Motor neuron (in vitro differentiated cells): ENCODE results near the gene CCDC91. TPM values are rescaled to one million over a fixed set of nuclear protein-coding genes. Genes with fewer than 3 reads are reported as not detected.
"Not testable (repeated sequence)": the region's sequence is repeated elsewhere in the genome, so short reads cannot be mapped to it uniquely, and the experiment has no call there.

Experiments used
- ATAC-seq, 8 experiments: fragments of 200-7000 bp; cut with Tn5 transposase; replicated peaks in 6 of 8; 2 replicates each; pipeline ENCODE4 v1.8.0; 2021; ENCODE audit warnings: mild to moderate bottlenecking in 8 of 8, moderate library complexity in 8 of 8
- H3K27ac ChIP-seq, 2 donors: fragments of 250-450 bp; sonication (Bioruptor Pico); 2 replicates each; pipeline ENCODE4 v1.9.0; 2021; ENCODE audit warnings: antibody characterized with exemption in 2 of 2, mild to moderate bottlenecking in 2 of 2, moderate library complexity in 1 of 2
- H3K4me1 ChIP-seq, 2 donors: fragments of 250-450 bp; sonication (Bioruptor Pico); replicated peaks in 1 of 2; 2 replicates each; pipeline ENCODE4 v1.6.1; 2021; ENCODE audit warnings: antibody characterized with exemption in 2 of 2, mild to moderate bottlenecking in 2 of 2, moderate library complexity in 1 of 2
- H3K4me3 ChIP-seq, 5 donors: fragments of 250-450 bp; sonication (Bioruptor Pico); 2 replicates each; pipeline ENCODE4 v1.9.0; 2021; ENCODE audit warnings: antibody characterized with exemption in 5 of 5, mild to moderate bottlenecking in 5 of 5, moderate library complexity in 4 of 5
- WGBS, 10 experiments: fragments of 450-650 bp; shearing (Covaris generic); methylation state at CpG; one replicate each; pipeline ENCODE4 v1.0.0; 2022; 5-methylcytosine and 5-hydroxymethylcytosine counted together
- in situ Hi-C, 9 experiments: fragments of 400-800 bp; cut with MboI; loops; one replicate each; pipeline ENCODE4 v1.15.0; 2021; ENCODE audit warnings: low sequenced_read_pairs in 9 of 9, low pct_unique_long_range_greater_than_20kb in 2 of 9; ENCODE audit not compliant: unreplicated experiment in 9 of 9
- total RNA-seq, 8 experiments: library from RNA; unstranded; fragments of 300-600 nt; gene quantifications; 2 replicates each; pipeline versions ENCODE4 v1.2.3 to v1.2.4, GENCODE V29; 2022

CCDC91 gene
- total RNA-seq, 8 experiments from 2014 or later: 21.6 to 42.3 (median 30.2) TPM

GRCh38 chr12:28440081-28440608 lies 249.9 kb downstream of the CCDC91 start:
- WGBS, 10 experiments: 77 to 100% (median 91%) methylated on average over 1 to 3 of the region's 3 CpGs
- in situ Hi-C loops: no loop called here
- ATAC-seq: no peak
- Histone ChIP-seq H3K27ac (no peak overlapping the region), H3K4me1 (no peaks in the 10 kb centered on the region), H3K4me3 (no peak overlapping the region)

- no peak overlapping the region for H3K4me3 ChIP-seq
- in situ Hi-C loops: no loop called here
- no peak for ATAC-seq
- H3K4me1 ChIP-seq: no peaks in the 10 kb centered on the region
- H3K27ac ChIP-seq: no peak overlapping the region
- 66 to 100% (median 86%) methylated on average over 1 to 4 of the region's 4 CpGs for WGBS, 10 experiments
Measured at GRCh38 chr12:28442101-28442500, 251.8 kb downstream of the CCDC91 start.

- no peak for ATAC-seq
- Histone ChIP-seq H3K27ac (no peak overlapping the region), H3K4me3 (no peak overlapping the region), H3K4me1 (no peaks in the 10 kb centered on the region)
- in situ Hi-C loops: no loop called here
Measured at GRCh38 chr12:28443337-28443736, 253.1 kb downstream of the CCDC91 start.

- Histone ChIP-seq H3K27ac (no peak overlapping the region), H3K4me3 (no peak overlapping the region), H3K4me1 (no peaks in the 10 kb centered on the region)
- in situ Hi-C loops: no loop called here
- no peak for ATAC-seq
Measured at GRCh38 chr12:28446031-28446430, 255.8 kb downstream of the CCDC91 start.

GRCh38 chr12:28453686-28454085 lies 263.4 kb downstream of the CCDC91 start:
- no peak for ATAC-seq
- Histone ChIP-seq H3K27ac (no peak overlapping the region), H3K4me3 (no peak overlapping the region), H3K4me1 (peaks cover 0 to 6% of the 10 kb centered on the region in 2 donors)
- in situ Hi-C loops: no loop called here
- 74 to 100% (median 83%) methylated on average over 1 to 4 of the region's 4 CpGs; no CpG with 5 or more reads in 1 of the 10 experiments for WGBS, 10 experiments

GRCh38 chr12:28456934-28457710 lies 266.9 kb downstream of the CCDC91 start:
- Histone ChIP-seq H3K4me3 (no peak overlapping the region), H3K27ac (no peak overlapping the region), H3K4me1 (peaks cover 9 to 21% of the 10 kb centered on the region in 2 donors)
- in situ Hi-C loops: no loop called here
- WGBS, 10 experiments: 46 to 100% (median 66%) methylated on average over 2 to 5 of the region's 5 CpGs
- no peak for ATAC-seq

- Histone ChIP-seq H3K4me3 (no peak overlapping the region), H3K4me1 (peaks cover 9 to 21% of the 10 kb centered on the region in 2 donors), H3K27ac (no peak overlapping the region)
- in situ Hi-C loops: no loop called here
- WGBS, 10 experiments: 22 to 74% (median 35%) methylated on average over 2 to 3 of the region's 3 CpGs
- no peak for ATAC-seq
Measured at GRCh38 chr12:28457785-28458184, 267.5 kb downstream of the CCDC91 start.

GRCh38 chr12:28459481-28459880 lies 269.2 kb downstream of the CCDC91 start:
- H3K4me3 ChIP-seq: no peak overlapping the region
- peaks cover 9 to 21% of the 10 kb centered on the region in 2 donors for H3K4me1 ChIP-seq
- no peak overlapping the region for H3K27ac ChIP-seq
- WGBS, 10 experiments: 45 to 100% (median 72%) methylated on average over 1 to 3 of the region's 3 CpGs; no CpG with 5 or more reads in 1 of the 10 experiments
- no peak for ATAC-seq
- in situ Hi-C loops: no loop called here

- WGBS, 10 experiments: 0 to 89% (median 23%) methylated on average over 1 to 2 of the region's 2 CpGs
- Histone ChIP-seq H3K4me3 (no peak overlapping the region), H3K4me1 (peaks cover 9 to 21% of the 10 kb centered on the region in 2 donors), H3K27ac (no peak overlapping the region)
- in situ Hi-C loops: no loop called here
- ATAC-seq: peak in 3 of 8 experiments; percentile 21 to 30 (median 22)
Measured at GRCh38 chr12:28460420-28461130, 270.3 kb downstream of the CCDC91 start.

- ATAC-seq: no peak
- H3K4me3 ChIP-seq: no peak overlapping the region
- in situ Hi-C loops: no loop called here
- H3K27ac ChIP-seq: no peak overlapping the region
- H3K4me1 ChIP-seq: peaks cover 9 to 15% of the 10 kb centered on the region in 2 donors
Measured at GRCh38 chr12:28463396-28463795, 273.1 kb downstream of the CCDC91 start.

GRCh38 chr12:28471762-28472161 lies 281.5 kb downstream of the CCDC91 start:
- in situ Hi-C loops, H3K27ac ChIP-seq, H3K4me1 ChIP-seq, ATAC-seq, H3K4me3 ChIP-seq: not testable (repeated sequence)
- WGBS, 10 experiments: 86 to 100% (median 98%) methylated on average over 1 to 6 of the region's 9 CpGs; no CpG with 5 or more reads in 2 of the 10 experiments

- 14 to 100% (median 29%) methylated on average over 1 to 3 of the region's 3 CpGs; no CpG with 5 or more reads in 1 of the 10 experiments for WGBS, 10 experiments
- in situ Hi-C loops, H3K4me3 ChIP-seq, H3K27ac ChIP-seq, H3K4me1 ChIP-seq, ATAC-seq: not testable (repeated sequence)
Measured at GRCh38 chr12:28476206-28476605, 285.9 kb downstream of the CCDC91 start.

- WGBS, 10 experiments: 100% methylated on average over 1 of the region's 1 CpG; no CpG with 5 or more reads in 4 of the 10 experiments
- H3K4me3 ChIP-seq, in situ Hi-C loops, H3K27ac ChIP-seq, ATAC-seq, H3K4me1 ChIP-seq: not testable (repeated sequence)
Measured at GRCh38 chr12:28479097-28479496, 288.8 kb downstream of the CCDC91 start.
